Stimulated activated CD8-positive, alpha-beta memory T cell treated with anti-CD3 and anti-CD28 coated beads, Interleukin-4, amount 100 ng/mL, for 1 hour (primary cell): ENCODE results near the gene EIF1.

Experiments used
- DNase-seq, 2 donors: peaks; one replicate each; pipeline ENCODE4 v3.0.0-alpha.2; 2020; ENCODE audit warnings: low read depth in 2 of 2, low spot score in 1 of 2

EIF1 gene

DNA sequence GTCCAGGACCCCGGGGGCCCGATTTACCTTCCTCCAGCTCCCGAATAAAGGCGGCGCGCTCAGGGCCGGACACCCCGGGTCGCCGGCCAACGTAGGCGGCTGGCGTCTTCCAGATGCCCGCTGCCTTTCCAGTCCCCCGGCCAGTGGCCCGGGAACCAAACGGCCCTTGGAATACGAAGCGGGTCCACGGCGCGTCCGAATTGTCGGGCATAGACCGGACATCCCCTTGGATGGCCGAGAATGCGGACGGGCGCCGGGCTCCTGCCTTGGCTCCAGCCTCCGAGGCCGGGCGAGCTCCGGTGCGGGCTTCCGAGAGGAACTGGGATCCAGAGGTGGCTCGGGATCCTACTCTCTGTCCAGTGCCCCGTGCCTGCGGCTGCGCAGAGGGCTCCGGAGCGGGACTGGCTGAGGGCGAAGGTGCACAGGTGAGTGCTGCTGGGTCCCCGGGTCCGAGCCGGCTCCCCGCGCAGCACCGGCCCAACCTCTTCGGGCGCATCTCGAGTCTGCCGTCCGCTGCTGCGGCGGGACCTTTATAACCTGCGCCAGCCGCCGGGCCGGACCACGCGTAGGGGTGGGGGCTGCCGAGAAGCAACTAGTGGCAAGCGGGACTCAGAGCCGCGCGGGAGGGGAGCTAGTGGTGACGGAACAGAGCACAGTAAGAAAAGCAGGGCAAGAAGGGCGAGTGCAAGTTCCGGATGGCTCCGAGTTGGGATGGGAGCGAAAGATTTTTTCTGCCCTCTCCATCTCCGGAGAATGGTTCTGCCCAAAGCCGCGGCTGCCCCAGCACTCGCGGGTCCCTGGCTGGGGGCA is 45.7 kb downstream of the EIF1 start, which contains the start of gene HAP1:
HAP1 (minus strand) TSS at position 505 of the 810 bp plus-strand sequence; CDS start at position 496, 9 bp downstream.
- DNase-seq, result no peak

- no peak for DNase-seq
Observed at GRCh38 chr17:41734949-41735313, 46.2 kb downstream of the EIF1 start.

GRCh38 chr17:41735744-41736143 is 47.1 kb downstream of the EIF1 start:
- DNase-seq, result no peak

DNA sequence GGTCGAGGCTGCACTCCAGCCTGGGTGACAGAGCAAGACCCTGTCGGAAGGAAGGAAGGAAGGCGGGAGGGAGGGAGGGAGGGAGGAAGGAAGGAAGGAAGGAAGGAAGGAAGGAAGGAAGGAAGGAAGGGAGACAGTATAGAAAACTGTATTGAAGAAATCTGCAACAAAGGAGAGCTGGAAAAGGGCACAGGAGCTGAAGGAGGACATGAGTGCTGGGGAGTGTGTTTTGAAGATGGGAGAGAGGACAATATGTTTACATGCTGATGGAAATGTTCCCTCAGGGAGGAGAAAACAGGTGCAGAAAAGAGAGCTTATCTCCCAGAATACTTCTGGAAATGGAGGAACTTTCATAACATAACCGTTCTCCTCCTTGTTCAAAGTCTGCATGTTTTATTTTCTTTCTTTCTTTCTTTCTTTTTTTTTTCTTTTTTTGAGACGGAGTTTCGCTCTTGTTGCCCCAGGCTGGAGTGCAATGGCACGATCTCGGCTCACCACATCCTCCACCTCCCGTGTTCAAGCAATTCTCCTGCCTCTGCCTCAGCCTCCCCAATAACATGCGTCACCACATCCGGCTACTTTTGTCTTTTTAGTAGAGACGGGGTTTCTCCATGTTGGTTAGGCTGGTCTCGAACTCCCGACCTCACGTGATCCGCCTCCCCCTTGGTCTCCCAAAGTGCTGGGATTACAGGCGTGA is 48.4 kb downstream of the EIF1 start:
- DNase-seq, result no peak

- DNase-seq, result no peak
Observed at GRCh38 chr17:41737680-41738023, 49.0 kb downstream of the EIF1 start.

DNA sequence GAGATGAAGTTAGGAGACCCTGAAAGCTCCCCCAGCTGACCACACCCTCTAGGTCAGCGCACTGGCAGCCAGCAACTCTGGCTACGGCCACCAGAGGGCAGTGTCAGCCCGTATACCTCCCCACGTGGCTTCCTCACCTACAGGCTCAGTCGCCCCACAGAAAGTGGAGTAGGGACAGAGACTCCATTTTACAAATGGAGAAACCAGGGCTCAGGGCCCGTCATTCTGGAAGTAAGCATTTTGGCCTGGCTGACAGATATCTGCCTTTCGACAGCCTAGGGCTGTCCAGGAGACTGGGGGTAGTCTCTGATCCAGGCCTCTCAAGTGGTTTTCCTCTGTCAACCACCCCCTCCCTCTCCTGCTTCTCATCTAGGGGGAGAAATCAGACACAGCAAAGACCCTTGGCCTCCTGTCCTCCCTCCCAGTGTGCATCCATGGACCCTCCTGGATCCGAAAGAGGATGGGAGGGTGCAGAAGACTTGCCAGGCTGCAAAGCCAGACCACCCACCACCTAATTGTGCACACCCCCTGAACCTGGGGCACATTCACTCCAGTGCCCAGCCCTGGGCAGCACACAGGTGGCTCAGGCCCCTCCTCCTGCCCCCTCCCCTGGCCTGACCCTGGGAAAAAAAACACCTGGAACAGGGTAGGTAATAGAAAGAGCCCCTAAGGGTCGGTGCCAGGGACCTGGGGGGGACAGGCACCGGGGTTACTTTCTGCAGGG is 49.6 kb downstream of the EIF1 start:
- DNase-seq, result peak; percentile 61 to 65

DNA sequence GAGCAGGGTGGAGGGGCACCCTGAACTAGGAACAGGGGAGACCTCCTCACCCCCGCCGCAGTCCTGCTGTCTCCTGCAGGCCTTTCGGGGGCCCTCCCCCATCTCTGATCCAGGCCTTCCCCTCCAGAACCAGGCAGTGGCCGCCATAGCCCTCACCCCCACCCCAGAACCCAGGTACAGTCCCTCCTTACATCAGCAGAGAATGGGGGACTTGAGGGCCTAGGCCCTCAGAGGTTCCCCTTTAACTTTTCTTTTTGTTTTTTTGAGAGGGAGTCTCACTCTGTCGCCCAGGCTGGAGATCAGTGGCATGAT is 50.1 kb downstream of the EIF1 start:
- no peak for DNase-seq

GRCh38 chr17:41739661-41740352 is 51.1 kb downstream of the EIF1 start:
- DNase-seq, result no peak

DNA sequence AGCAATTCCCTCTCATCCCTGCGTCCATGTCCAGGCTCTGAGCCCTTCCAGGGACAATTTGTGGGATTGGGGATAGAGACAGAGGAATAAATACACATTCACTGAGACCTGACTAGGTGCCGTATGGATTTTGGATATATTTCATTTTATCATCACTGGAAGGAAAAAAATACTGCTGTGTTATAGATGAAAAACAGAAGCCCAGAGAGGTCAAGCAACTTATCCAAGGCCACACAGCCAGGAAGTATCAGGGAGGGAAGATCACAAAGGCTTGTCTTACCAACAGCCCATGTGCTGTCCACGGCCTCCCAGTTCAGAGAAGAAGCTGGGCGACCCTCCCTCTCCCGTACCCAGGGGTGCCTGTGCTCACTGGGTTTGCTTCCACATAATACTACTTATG is 51.8 kb downstream of the EIF1 start:
- DNase-seq, result no peak

- no peak for DNase-seq
Observed at GRCh38 chr17:41741709-41742108, 53.0 kb downstream of the EIF1 start.
